ENCODE results near the gene MYOZ2. TPM values are rescaled to one million over a fixed set of nuclear protein-coding genes. Genes with fewer than 3 reads are reported as not detected.

Gene MYOZ2
- total and polyA plus RNA-seq, 2 of the 4 experiments (the other 2 are of a cell fraction), result 0.17 to 0.18 TPM

DNA sequence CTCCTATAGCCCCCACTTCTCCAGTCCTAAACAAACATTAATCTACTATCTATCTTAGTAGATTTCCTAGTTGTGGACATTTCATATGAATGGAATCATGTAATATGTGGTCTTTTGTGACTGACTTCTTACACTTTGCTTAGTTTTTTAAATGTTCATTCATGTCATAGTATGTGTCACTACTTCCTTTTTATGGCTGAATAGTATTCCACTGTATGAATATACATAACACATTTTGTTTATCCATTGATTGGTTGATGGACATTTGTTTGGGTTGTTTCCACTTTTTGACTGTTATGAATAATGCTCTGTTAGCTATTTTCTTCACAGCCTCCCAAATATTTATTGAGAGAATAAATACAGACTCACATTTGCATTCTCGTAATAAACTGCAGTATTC is 96.7 kb downstream of the MYOZ2 start:
- Histone ChIP-seq H2BK20ac (ENCODE audit: low read depth, low read length) (no peak overlapping the region), H2BK5ac (ENCODE audit: low read depth, low read length, poor library complexity, severe bottlenecking) (no peak overlapping the region), H4K8ac (ENCODE audit: low read depth in 2 of 2, low read length in 2 of 2) (no peak overlapping the region), H3K27ac (ENCODE audit: insufficient read depth, low read length) (no peak overlapping the region), H3K27me3 (ENCODE audit: control insufficient read depth, insufficient read depth, low read length) (no peaks in the 10 kb centered on the region), H3K4me3 (ENCODE audit: insufficient read depth, low read depth, low read length) (no peak overlapping the region), H3K9me1 (ENCODE audit: insufficient read depth, low read length) (peaks cover 8% of the 10 kb centered on the region; the same call in 1 of the 2 replicates), H3K4me1 (ENCODE audit: control insufficient read depth, insufficient read depth, low read length) (peaks cover 11% of the 10 kb centered on the region), H3K23ac (ENCODE audit: low read depth, low read length) (no peak overlapping the region), H2AFZ (replicated peaks; ENCODE audit: low read length, poor library complexity) (no peak overlapping the region), H3K9ac (ENCODE audit: low read depth, low read length) (no peak overlapping the region), H2AK9ac (replicated peaks; ENCODE audit: low read depth, low read length, poor library complexity) (no peak overlapping the region), H3K56ac (ENCODE audit: extremely low read depth, insufficient read depth, low read length) (no peak overlapping the region), H2BK15ac (ENCODE audit: low read depth, low read length) (no peak overlapping the region), H4K20me1 (ENCODE audit: insufficient read depth, low read length) (no peaks in the 10 kb centered on the region), H3K4ac (ENCODE audit: low read depth, low read length) (no peak overlapping the region), H2BK120ac (ENCODE audit: low read depth, low read length) (no peak overlapping the region), H3K36me3 (ENCODE audit: control insufficient read depth, insufficient read depth, low read length) (peaks cover 16% of the 10 kb centered on the region), H2AK5ac (ENCODE audit: low read depth, low read length) (no peak overlapping the region), H3K4me2 (ENCODE audit: low read depth, low read length) (no peak overlapping the region), H4K91ac (ENCODE audit: insufficient read depth, low read depth, low read length) (no peak overlapping the region), H4K5ac (ENCODE audit: low read depth, low read length) (no peak overlapping the region), H3K18ac (ENCODE audit: low read depth, low read length) (no peak overlapping the region), H3K9me3 (ENCODE audit: control insufficient read depth, insufficient read depth, low read length) (no peaks in the 10 kb centered on the region), H3K14ac (replicated peaks; ENCODE audit: low read depth, low read length) (no peak overlapping the region), H3K79me1 (ENCODE audit: low read depth in 1 of 2, low read length in 2 of 2) (peaks cover 30 to 53% of the 10 kb centered on the region in 2 experiments)
- DNase-seq, result no peak
- ATAC-seq (ENCODE audit: low read depth), result no peak
- TF ChIP-seq MAFK (IDR thresholded peaks at IDR 0.05; ENCODE audit: low read depth, low read length), result no peak
- no peak for TF ChIP-seq FOS (IDR thresholded peaks at IDR 0.05; ENCODE audit: low read depth, low read length)
- TF ChIP-seq ELK1 (IDR thresholded peaks at IDR 0.05; ENCODE audit: borderline replicate concordance, low read depth, low read length), result no peak
- no peak for TF ChIP-seq MXI1 (IDR thresholded peaks at IDR 0.05; ENCODE audit: borderline replicate concordance, low read depth, low read length)
- no peak for TF ChIP-seq MAZ (IDR thresholded peaks at IDR 0.05; ENCODE audit: borderline replicate concordance, low read depth, low read length)
- TF ChIP-seq BHLHE40 (IDR thresholded peaks at IDR 0.05; ENCODE audit: low read depth, low read length), result no peak
- no peak for TF ChIP-seq POLR2A (IDR thresholded peaks at IDR 0.05; ENCODE audit: low read depth, low read length)
- TF ChIP-seq CEBPB (IDR thresholded peaks at IDR 0.05; ENCODE audit: low read depth, low read length), result no peak
- TF ChIP-seq USF2 (IDR thresholded peaks at IDR 0.05; ENCODE audit: low read depth, low read length), result no peak
- TF ChIP-seq CHD1 (IDR thresholded peaks at IDR 0.05; ENCODE audit: low read depth, low read length), result no peak
- TF ChIP-seq SMC3 (IDR thresholded peaks at IDR 0.05; ENCODE audit: low read depth, low read length), result no peak
- no peak for TF ChIP-seq RAD21 (IDR thresholded peaks at IDR 0.05; ENCODE audit: low read length)
- no peak for TF ChIP-seq NFE2L2 (IDR thresholded peaks at IDR 0.05; ENCODE audit: low read depth, low read length)
- POLR2A ChIA-PET (ENCODE audit: unreplicated experiment), result no interaction called here
- no CpG with 5 or more reads among the region's 1 CpG for WGBS, 2 experiments (ENCODE audit: extremely low coverage in 2 of 2, insufficient read length in 1 of 2)
- intact Hi-C loops (cut with micrococcal nuclease) (loop anchor here (5.0 kb wide), 1 partner anchor 40 kb away; no protein-coding TSS in a partner anchor), dilution Hi-C loops (cut with HindIII; ENCODE audit: low sequenced_read_pairs, unreplicated experiment) (no loop called here), in situ Hi-C loops (cut with MboI; ENCODE audit: low sequenced_read_pairs) (no loop called here)
- CTCF ChIA-PET, result no interaction called here
- BruUV-seq (replicated peaks), result no TSS peak
